Measurements from ENCODE around the gene FUT3. TPM values are rescaled to one million over a fixed set of nuclear protein-coding genes. Genes with fewer than 3 reads are reported as not detected.

Gene FUT3
- total and polyA plus RNA-seq, 9 of the 15 experiments (the other 6 are each of a cell fraction or from before 2014, with no cell fraction given), result 0.09 TPM; not detected in 8

DNA sequence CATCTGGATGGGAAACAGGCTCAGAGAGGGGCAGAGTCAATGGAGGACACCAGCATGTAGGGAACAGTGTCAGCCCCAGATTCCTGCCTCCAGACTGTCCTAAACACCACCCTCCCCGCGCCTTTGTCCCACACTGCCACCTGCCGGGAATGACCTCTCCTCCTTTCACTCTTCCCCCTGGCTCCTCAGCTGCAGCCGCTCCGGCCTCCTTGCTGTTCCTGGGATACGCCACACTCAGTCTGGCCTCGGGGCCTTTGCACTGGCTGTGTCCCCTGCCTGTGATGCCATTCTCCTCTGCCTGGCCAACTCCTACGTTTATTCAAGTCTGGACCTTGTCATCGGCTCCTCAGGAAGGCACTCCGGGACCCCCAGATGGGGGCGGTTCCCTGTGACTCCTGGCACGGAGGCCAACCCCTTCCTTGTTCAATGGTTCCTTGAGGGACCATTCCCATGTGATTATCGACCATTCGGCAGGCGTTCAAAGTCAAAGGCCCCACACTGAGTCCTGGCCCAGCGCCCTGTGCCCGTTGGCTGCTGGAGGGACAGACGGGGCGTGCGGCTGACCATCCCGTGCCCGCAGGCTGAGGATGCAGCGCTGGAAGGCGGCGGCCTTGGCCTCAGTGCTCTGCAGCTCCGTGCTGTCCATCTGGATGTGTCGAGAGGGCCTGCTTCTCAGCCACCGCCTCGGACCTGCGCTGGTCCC, 27.5 kb downstream of the FUT3 start (continued):
- TF ChIP-seq, protein P1, sequence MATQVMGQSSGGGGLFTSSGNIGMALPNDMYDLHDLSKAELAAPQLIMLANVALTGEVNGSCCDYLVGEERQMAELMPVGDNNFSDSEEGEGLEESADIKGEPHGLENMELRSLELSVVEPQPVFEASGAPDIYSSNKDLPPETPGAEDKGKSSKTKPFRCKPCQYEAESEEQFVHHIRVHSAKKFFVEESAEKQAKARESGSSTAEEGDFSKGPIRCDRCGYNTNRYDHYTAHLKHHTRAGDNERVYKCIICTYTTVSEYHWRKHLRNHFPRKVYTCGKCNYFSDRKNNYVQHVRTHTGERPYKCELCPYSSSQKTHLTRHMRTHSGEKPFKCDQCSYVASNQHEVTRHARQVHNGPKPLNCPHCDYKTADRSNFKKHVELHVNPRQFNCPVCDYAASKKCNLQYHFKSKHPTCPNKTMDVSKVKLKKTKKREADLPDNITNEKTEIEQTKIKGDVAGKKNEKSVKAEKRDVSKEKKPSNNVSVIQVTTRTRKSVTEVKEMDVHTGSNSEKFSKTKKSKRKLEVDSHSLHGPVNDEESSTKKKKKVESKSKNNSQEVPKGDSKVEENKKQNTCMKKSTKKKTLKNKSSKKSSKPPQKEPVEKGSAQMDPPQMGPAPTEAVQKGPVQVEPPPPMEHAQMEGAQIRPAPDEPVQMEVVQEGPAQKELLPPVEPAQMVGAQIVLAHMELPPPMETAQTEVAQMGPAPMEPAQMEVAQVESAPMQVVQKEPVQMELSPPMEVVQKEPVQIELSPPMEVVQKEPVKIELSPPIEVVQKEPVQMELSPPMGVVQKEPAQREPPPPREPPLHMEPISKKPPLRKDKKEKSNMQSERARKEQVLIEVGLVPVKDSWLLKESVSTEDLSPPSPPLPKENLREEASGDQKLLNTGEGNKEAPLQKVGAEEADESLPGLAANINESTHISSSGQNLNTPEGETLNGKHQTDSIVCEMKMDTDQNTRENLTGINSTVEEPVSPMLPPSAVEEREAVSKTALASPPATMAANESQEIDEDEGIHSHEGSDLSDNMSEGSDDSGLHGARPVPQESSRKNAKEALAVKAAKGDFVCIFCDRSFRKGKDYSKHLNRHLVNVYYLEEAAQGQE (IDR thresholded peaks at IDR 0.05; ENCODE audit: borderline replicate concordance), result peak; percentile 60; the same call in 1 of the 2 replicates
- TF ChIP-seq, protein P1 (CRISPR knock-in tag; IDR thresholded peaks at IDR 0.05; ENCODE audit: low read depth), result no peak
- TF ChIP-seq, protein P2, sequence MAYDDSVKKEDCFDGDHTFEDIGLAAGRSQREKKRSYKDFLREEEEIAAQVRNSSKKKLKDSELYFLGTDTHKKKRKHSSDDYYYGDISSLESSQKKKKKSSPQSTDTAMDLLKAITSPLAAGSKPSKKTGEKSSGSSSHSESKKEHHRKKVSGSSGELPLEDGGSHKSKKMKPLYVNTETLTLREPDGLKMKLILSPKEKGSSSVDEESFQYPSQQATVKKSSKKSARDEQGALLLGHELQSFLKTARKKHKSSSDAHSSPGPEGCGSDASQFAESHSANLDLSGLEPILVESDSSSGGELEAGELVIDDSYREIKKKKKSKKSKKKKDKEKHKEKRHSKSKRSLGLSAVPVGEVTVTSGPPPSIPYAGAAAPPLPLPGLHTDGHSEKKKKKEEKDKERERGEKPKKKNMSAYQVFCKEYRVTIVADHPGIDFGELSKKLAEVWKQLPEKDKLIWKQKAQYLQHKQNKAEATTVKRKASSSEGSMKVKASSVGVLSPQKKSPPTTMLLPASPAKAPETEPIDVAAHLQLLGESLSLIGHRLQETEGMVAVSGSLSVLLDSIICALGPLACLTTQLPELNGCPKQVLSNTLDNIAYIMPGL (CRISPR knock-in tag; IDR thresholded peaks at IDR 0.05), result no peak
- no peak for TF ChIP-seq ZNF586 (CRISPR knock-in tag; conservative IDR thresholded peaks at IDR 0.05)
- peak; percentile 21 to 82; a peak in 2 of 4 replicates for TF ChIP-seq MAZ (CRISPR knock-in tag; conservative IDR thresholded peaks at IDR 0.05 in 1 of 2, IDR thresholded peaks at IDR 0.05 in 1 of 2)
- TF ChIP-seq, protein P3, sequence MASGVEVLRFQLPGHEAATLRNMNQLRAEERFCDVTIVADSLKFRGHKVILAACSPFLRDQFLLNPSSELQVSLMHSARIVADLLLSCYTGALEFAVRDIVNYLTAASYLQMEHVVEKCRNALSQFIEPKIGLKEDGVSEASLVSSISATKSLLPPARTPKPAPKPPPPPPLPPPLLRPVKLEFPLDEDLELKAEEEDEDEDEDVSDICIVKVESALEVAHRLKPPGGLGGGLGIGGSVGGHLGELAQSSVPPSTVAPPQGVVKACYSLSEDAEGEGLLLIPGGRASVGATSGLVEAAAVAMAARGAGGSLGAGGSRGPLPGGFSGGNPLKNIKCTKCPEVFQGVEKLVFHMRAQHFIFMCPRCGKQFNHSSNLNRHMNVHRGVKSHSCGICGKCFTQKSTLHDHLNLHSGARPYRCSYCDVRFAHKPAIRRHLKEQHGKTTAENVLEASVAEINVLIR (CRISPR knock-in tag; IDR thresholded peaks at IDR 0.05), result no peak
- no peak for TF ChIP-seq RBM39 (optimal IDR thresholded peaks at IDR 0.05; ENCODE audit: low read depth, low read length)
- TF ChIP-seq U2AF2 (optimal IDR thresholded peaks at IDR 0.05; ENCODE audit: low read depth, low read length), result no peak
- no peak for TF ChIP-seq ZNF23 (CRISPR knock-in tag; IDR thresholded peaks at IDR 0.05)
- TF ChIP-seq, protein P4, sequence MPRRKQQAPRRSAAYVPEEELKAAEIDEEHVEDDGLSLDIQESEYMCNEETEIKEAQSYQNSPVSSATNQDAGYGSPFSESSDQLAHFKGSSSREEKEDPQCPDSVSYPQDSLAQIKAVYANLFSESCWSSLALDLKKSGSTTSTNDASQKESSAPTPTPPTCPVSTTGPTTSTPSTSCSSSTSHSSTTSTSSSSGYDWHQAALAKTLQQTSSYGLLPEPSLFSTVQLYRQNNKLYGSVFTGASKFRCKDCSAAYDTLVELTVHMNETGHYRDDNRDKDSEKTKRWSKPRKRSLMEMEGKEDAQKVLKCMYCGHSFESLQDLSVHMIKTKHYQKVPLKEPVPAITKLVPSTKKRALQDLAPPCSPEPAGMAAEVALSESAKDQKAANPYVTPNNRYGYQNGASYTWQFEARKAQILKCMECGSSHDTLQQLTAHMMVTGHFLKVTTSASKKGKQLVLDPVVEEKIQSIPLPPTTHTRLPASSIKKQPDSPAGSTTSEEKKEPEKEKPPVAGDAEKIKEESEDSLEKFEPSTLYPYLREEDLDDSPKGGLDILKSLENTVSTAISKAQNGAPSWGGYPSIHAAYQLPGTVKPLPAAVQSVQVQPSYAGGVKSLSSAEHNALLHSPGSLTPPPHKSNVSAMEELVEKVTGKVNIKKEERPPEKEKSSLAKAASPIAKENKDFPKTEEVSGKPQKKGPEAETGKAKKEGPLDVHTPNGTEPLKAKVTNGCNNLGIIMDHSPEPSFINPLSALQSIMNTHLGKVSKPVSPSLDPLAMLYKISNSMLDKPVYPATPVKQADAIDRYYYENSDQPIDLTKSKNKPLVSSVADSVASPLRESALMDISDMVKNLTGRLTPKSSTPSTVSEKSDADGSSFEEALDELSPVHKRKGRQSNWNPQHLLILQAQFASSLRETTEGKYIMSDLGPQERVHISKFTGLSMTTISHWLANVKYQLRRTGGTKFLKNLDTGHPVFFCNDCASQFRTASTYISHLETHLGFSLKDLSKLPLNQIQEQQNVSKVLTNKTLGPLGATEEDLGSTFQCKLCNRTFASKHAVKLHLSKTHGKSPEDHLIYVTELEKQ (CRISPR knock-in tag; IDR thresholded peaks at IDR 0.05), result no peak
- peak; percentile 47; the same call in 1 of the 2 replicates for TF ChIP-seq SMC3 (conservative IDR thresholded peaks at IDR 0.05; ENCODE audit: insufficient read depth, low read depth, low read length)
- no peak for TF ChIP-seq NFE2L1 (tag; IDR thresholded peaks at IDR 0.05; ENCODE audit: borderline replicate concordance, low read depth)

Measured in K562 (cell line).